GM23248 (cell line): ENCODE data around the gene RETREG1.

Experiments used
- EZH2 ChIP-seq: fragments of 200-600 bp; sonication (generic); IDR thresholded peaks from 2 replicates; pipeline ENCODE4 v1.6.1; 2018; ENCODE audit warnings: antibody characterized with exemption, mild to moderate bottlenecking; ENCODE audit not compliant: insufficient read depth, poor library complexity, severe bottlenecking
- EZH2phosphoT487 ChIP-seq: fragments of 200-600 bp; sonication (generic); IDR thresholded peaks from 2 replicates; pipeline ENCODE4 v1.6.1; 2018; ENCODE audit warnings: antibody characterized with exemption, moderate library complexity, mild to moderate bottlenecking, low read depth; ENCODE audit not compliant: insufficient read depth

- TF ChIP-seq EZH2 (no peak), EZH2phosphoT487 (no peak)
Measured at GRCh38 chr5:16550316-16550952, 66.4 kb downstream of the RETREG1 start.
